SW480 (cell line): Measurements from ENCODE around the gene GSTM2.
"Not testable (repeated sequence)": the region's sequence is repeated elsewhere in the genome, so short reads cannot be mapped to it uniquely, and the experiment has no call there.

ENCODE experiments used
- DNase-seq: peaks from one replicate; pipeline ENCODE4 v3.0.0-alpha.2; 2016; ENCODE audit warnings: low spot score

GSTM2 gene

GRCh38 chr1:109684777-109685176 is 16.9 kb downstream of the GSTM2 start:
- not testable (repeated sequence) for DNase-seq

GRCh38 chr1:109685399-109685798 is 17.5 kb downstream of the GSTM2 start:
- DNase-seq, result not testable (repeated sequence)

- DNase-seq, result not testable (repeated sequence)
Observed at GRCh38 chr1:109685890-109686289, 18.0 kb downstream of the GSTM2 start.

GRCh38 chr1:109687109-109687508 is 19.3 kb downstream of the GSTM2 start:
- not testable (repeated sequence) for DNase-seq

- no peak for DNase-seq
Observed at GRCh38 chr1:109687641-109688499, 20.0 kb downstream of the GSTM2 start, which contains the start of gene GSTM1. TSS of gene GSTM1 (plus strand) at chr1:109687817. CDS start at chr1:109687874, 57 bp downstream.

- DNase-seq, result no peak
Observed at GRCh38 chr1:109689844-109690405, 22.1 kb downstream of the GSTM2 start.

- DNase-seq, result no peak
Observed at GRCh38 chr1:109691759-109692158, 23.9 kb downstream of the GSTM2 start.

GRCh38 chr1:109694400-109694799 is 26.5 kb downstream of the GSTM2 start:
- not testable (repeated sequence) for DNase-seq

- DNase-seq, result not testable (repeated sequence)
Observed at GRCh38 chr1:109695138-109695537, 27.3 kb downstream of the GSTM2 start.

GRCh38 chr1:109697066-109697465 is 29.2 kb downstream of the GSTM2 start:
- no peak for DNase-seq

- DNase-seq, result not testable (repeated sequence)
Observed at GRCh38 chr1:109697861-109698260, 30.0 kb downstream of the GSTM2 start.

- not testable (repeated sequence) for DNase-seq
Observed at GRCh38 chr1:109702940-109703339, 35.1 kb downstream of the GSTM2 start.

- no peak for DNase-seq
Observed at GRCh38 chr1:109704173-109704572, 36.3 kb downstream of the GSTM2 start.

GRCh38 chr1:109705411-109705810 is 37.6 kb downstream of the GSTM2 start:
- DNase-seq, result no peak

- not testable (repeated sequence) for DNase-seq
Observed at GRCh38 chr1:109708949-109709348, 41.1 kb downstream of the GSTM2 start.

- DNase-seq, result not testable (repeated sequence)
Observed at GRCh38 chr1:109709822-109710221, 42.0 kb downstream of the GSTM2 start.

- not testable (repeated sequence) for DNase-seq
Observed at GRCh38 chr1:109711593-109712320, 43.9 kb downstream of the GSTM2 start, which contains the start of gene GSTM5. TSS of gene GSTM5 (plus strand) at chr1:109712251. CDS start at chr1:109712313, 62 bp downstream.

- DNase-seq, result no peak
Observed at GRCh38 chr1:109712321-109712864, 44.5 kb downstream of the GSTM2 start.

GRCh38 chr1:109713636-109714035 is 45.8 kb downstream of the GSTM2 start:
- DNase-seq, result no peak

- DNase-seq, result no peak
Observed at GRCh38 chr1:109714661-109715372, 47.0 kb downstream of the GSTM2 start.

- DNase-seq, result no peak
Observed at GRCh38 chr1:109716121-109716520, 48.3 kb downstream of the GSTM2 start.
